Panc1 (cell line): ENCODE measurements around the gene CIAO3. TPM values are rescaled to one million over a fixed set of nuclear protein-coding genes. Genes with fewer than 3 reads are reported as not detected.

Experiments
- ATAC-seq: fragments of 200-7000 bp; cut with Tn5 transposase; 2 replicates; pipeline ENCODE4 v1.9.1; 2020; ENCODE audit warnings: mild to moderate bottlenecking, moderate library complexity
- BruUV-seq: library from RNA; stranded (reverse); fragments of 400-500 nt; replicated peaks from 2 replicates; lab custom pipeline; 2021; lab: Mats Ljungman, UMichigan
- CTCF ChIA-PET: fragments of 300-600 bp; sonication (Branson Sonifier 250); formaldehyde crosslinking; loops from one replicate; lab custom pipeline; 2022; ENCODE audit warnings: antibody characterized with exemption; lab: Charles Lee
- POLR2A ChIA-PET: fragments of 300-600 bp; sonication (Branson Sonifier 250); formaldehyde crosslinking; loops from one replicate; lab custom pipeline; 2022; ENCODE audit warnings: antibody characterized with exemption; lab: Charles Lee
- DNase-seq: peaks from one replicate; pipeline ENCODE4 v3.0.0-alpha.2; 2010; ENCODE audit warnings: low read depth, low spot score
- H3K27ac ChIP-seq: 2 replicates; pipeline ENCODE4 v1.5.1; 2011; ENCODE audit warnings: mild to moderate bottlenecking, low read length, inconsistent platforms
- H3K27me3 ChIP-seq: fragments of 200-500 bp; sonication (Bioruptor generic); 2 replicates; pipeline ENCODE4 v1.6.0; 2014; ENCODE audit warnings: low read length, inconsistent platforms; ENCODE audit not compliant: control insufficient read depth, insufficient read depth
- H3K36me3 ChIP-seq: fragments of 200-500 bp; sonication (Bioruptor generic); 2 replicates; pipeline ENCODE4 v1.5.1; 2014; ENCODE audit warnings: inconsistent platforms, mild to moderate bottlenecking, low read length, moderate library complexity; ENCODE audit not compliant: control insufficient read depth, insufficient read depth
- H3K4me1 ChIP-seq: 2 replicates; pipeline ENCODE4 v1.5.1; 2011; ENCODE audit warnings: inconsistent platforms, mild to moderate bottlenecking, low read length, moderate library complexity; ENCODE audit not compliant: control insufficient read depth, insufficient read depth
- H3K4me3 ChIP-seq, 2 experiments: 2 replicates each; pipeline ENCODE4 v1.5.1; 2011 to 2012; ENCODE audit warnings: low read depth in 2 of 2, low read length in 2 of 2, mild to moderate bottlenecking in 2 of 2, inconsistent platforms in 1 of 2, moderate library complexity in 1 of 2
- H3K9me3 ChIP-seq: fragments of 200-500 bp; sonication (Bioruptor generic); 2 replicates; pipeline ENCODE4 v1.5.1; 2014; ENCODE audit warnings: low read depth, mild to moderate bottlenecking, inconsistent platforms, low read length, moderate library complexity; ENCODE audit not compliant: control insufficient read depth, insufficient read depth
- CTCF ChIP-seq: fragments of 450-650 bp; IDR thresholded peaks from 2 replicates; pipeline ENCODE4 v1.5.1; 2017; ENCODE audit warnings: mild to moderate bottlenecking
- POLR2AphosphoS5 ChIP-seq: IDR thresholded peaks from 2 replicates; pipeline ENCODE4 v1.6.1; 2012; ENCODE audit warnings: mild to moderate bottlenecking, low read depth, low read length, moderate library complexity
- REST ChIP-seq, 2 experiments: IDR thresholded peaks; 2 replicates each; pipeline ENCODE4 v1.6.1; 2011 to 2012; ENCODE audit warnings: low read depth in 2 of 2, control low read depth in 1 of 2, low read length in 1 of 2, mild to moderate bottlenecking in 1 of 2, moderate library complexity in 1 of 2; ENCODE audit not compliant: insufficient read depth in 1 of 2
- in situ Hi-C: cut with HindIII; loops from 2 replicates; pipeline ENCODE4 v1.10.0; 2016; ENCODE audit warnings: low sequenced_read_pairs, low pct_unique_long_range_greater_than_20kb
- intact Hi-C: fragments of 100-400 bp; cut with micrococcal nuclease; formaldehyde crosslinking; loops from one replicate; pipeline ENCODE4 v1.10.0; 2022; ENCODE audit not compliant: unreplicated experiment
- total RNA-seq: library from RNA; stranded (reverse); gene quantifications from one replicate; pipeline ENCODE4 v1.2.1, GENCODE V29; 2021; ENCODE audit not compliant: unreplicated experiment

The CIAO3 gene
- total RNA-seq, 1 experiment from 2014 or later = 34.0 TPM

- H3K36me3 ChIP-seq = no peaks in the 10 kb centered on the region; the same call in 1 of the 2 replicates
- TF ChIP-seq CTCF (peak; percentile 98), POLR2AphosphoS5 (peak; percentile 7; the same call in 1 of the 2 replicates), REST (IDR thresholded peaks at IDR 0.05; ENCODE audit: insufficient read depth in 1 of 2, low read depth in 2 of 2, low read length in 1 of 2) (no peak)
These were observed 29.1 kb downstream of the CIAO3 start for GRCh38 chr16:711548-712320.

GRCh38 chr16:711084-711483, 29.7 kb downstream of the CIAO3 start:
- Histone ChIP-seq H3K27me3 (no peaks in the 10 kb centered on the region), H3K4me1 (peaks cover 38% of the 10 kb centered on the region), H3K27ac (peak overlapping the region; percentile 63), H3K36me3 (no peaks in the 10 kb centered on the region; the same call in 1 of the 2 replicates), H3K4me3 (no peak overlapping the region), H3K9me3 (no peaks in the 10 kb centered on the region)
- BruUV-seq = no TSS peak
- no peak for TF ChIP-seq CTCF
- POLR2A ChIA-PET = no interaction called here
- DNase-seq = no peak
- in situ Hi-C loops = no loop called here
- ATAC-seq = no peak
- CTCF ChIA-PET = interaction anchor here (1.1 kb wide), 1 partner anchor 9 kb away, joined by 3 read pairs; no protein-coding TSS in a partner anchor
- intact Hi-C loops = no loop called here

More at GRCh38 chr16:711548-712320, 29.1 kb downstream of the CIAO3 start:
- peak overlapping the region; percentile 63 for H3K27ac ChIP-seq
- BruUV-seq = no TSS peak
- ChIA-PET POLR2A (interaction anchor here (1.2 kb wide), 1 partner anchor 10 kb away, joined by 5 read pairs; no protein-coding TSS in a partner anchor), CTCF (interaction anchor here (0.8 to 1.6 kb wide), 4 partner anchors 9 to 73 kb away, joined by 3 to 7 read pairs (median 6); partner anchors contain the start of gene ANTKMT)
- DNase-seq (no peak), ATAC-seq (peak; percentile 56)
- H3K9me3 ChIP-seq = no peaks in the 10 kb centered on the region
- H3K4me3 ChIP-seq = no peak overlapping the region
- in situ Hi-C loops (no loop called here), intact Hi-C loops (no loop called here)
- H3K27me3 ChIP-seq = no peaks in the 10 kb centered on the region
- peaks cover 43% of the 10 kb centered on the region for H3K4me1 ChIP-seq
